Measurements from ENCODE around the gene ZNF574.

Gene ZNF574

DNA sequence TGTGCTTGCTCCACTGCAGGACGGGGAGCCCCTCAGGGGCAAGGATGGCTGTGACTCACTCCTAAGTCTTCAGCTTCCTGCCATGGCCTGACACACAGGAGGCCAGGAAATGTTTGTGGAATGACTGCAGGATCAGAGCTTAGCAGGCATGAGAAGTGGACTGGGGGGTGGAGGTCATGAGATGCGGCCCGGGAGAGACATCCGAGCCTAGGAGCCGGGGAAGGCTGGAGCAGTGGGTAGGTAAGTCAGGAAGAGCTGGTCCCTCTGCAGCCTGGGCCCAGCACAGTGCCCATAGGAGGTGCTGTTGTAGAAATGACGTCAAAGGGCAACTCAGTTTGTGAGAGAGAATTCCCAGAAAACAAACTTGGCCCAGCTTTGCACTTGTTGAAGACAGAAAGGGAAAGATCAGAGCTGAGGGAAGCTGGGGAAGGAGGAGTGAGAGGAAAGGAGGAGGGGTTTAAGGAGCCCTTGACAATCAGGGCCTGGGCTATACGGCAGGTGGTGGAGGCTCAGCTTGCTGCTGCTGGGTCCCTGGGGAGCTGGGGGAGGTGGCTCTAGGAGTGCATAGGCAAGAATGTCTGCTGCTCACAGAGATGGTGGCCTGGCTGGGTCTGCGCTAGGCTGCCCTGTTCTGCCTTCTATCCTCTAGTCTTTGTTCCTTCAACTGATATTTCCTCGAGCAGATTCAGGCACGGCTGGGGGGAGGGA, 37.8 kb downstream of the ZNF574 start:
- ATAC-seq: peak; percentile 90
- no peak for TF ChIP-seq ZFP30 (CRISPR knock-in tag; IDR thresholded peaks at IDR 0.05)
- no peak for TF ChIP-seq CSDC2 (CRISPR knock-in tag; IDR thresholded peaks at IDR 0.05)
- TF ChIP-seq ZNF8 (CRISPR knock-in tag; IDR thresholded peaks at IDR 0.05): no peak
- no peak for TF ChIP-seq OSR1 (CRISPR knock-in tag; IDR thresholded peaks at IDR 0.05)
- TF ChIP-seq ZNF70 (CRISPR knock-in tag; IDR thresholded peaks at IDR 0.05): no peak
- TF ChIP-seq, protein P1, sequence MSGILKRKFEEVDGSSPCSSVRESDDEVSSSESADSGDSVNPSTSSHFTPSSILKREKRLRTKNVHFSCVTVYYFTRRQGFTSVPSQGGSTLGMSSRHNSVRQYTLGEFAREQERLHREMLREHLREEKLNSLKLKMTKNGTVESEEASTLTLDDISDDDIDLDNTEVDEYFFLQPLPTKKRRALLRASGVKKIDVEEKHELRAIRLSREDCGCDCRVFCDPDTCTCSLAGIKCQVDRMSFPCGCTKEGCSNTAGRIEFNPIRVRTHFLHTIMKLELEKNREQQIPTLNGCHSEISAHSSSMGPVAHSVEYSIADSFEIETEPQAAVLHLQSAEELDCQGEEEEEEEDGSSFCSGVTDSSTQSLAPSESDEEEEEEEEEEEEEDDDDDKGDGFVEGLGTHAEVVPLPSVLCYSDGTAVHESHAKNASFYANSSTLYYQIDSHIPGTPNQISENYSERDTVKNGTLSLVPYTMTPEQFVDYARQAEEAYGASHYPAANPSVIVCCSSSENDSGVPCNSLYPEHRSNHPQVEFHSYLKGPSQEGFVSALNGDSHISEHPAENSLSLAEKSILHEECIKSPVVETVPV (CRISPR knock-in tag; IDR thresholded peaks at IDR 0.05): no peak
- no peak for TF ChIP-seq TOX (CRISPR knock-in tag; IDR thresholded peaks at IDR 0.05; ENCODE audit: borderline replicate concordance)
- no peak for TF ChIP-seq GLIS3 (CRISPR knock-in tag; IDR thresholded peaks at IDR 0.05)
- no peak for TF ChIP-seq TCF4 (CRISPR knock-in tag; IDR thresholded peaks at IDR 0.05; ENCODE audit: borderline replicate concordance)
- TF ChIP-seq ARNTL (CRISPR knock-in tag; IDR thresholded peaks at IDR 0.05; ENCODE audit: borderline replicate concordance, low read depth): no peak
- TF ChIP-seq, protein P2, sequence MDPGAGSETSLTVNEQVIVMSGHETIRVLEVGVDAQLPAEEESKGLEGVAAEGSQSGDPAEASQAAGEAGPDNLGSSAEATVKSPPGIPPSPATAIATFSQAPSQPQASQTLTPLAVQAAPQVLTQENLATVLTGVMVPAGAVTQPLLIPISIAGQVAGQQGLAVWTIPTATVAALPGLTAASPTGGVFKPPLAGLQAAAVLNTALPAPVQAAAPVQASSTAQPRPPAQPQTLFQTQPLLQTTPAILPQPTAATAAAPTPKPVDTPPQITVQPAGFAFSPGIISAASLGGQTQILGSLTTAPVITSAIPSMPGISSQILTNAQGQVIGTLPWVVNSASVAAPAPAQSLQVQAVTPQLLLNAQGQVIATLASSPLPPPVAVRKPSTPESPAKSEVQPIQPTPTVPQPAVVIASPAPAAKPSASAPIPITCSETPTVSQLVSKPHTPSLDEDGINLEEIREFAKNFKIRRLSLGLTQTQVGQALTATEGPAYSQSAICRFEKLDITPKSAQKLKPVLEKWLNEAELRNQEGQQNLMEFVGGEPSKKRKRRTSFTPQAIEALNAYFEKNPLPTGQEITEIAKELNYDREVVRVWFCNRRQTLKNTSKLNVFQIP (CRISPR knock-in tag; IDR thresholded peaks at IDR 0.05; ENCODE audit: borderline replicate concordance, low read depth): no peak
- TF ChIP-seq ISL1 (CRISPR knock-in tag; IDR thresholded peaks at IDR 0.05): no peak

DNA sequence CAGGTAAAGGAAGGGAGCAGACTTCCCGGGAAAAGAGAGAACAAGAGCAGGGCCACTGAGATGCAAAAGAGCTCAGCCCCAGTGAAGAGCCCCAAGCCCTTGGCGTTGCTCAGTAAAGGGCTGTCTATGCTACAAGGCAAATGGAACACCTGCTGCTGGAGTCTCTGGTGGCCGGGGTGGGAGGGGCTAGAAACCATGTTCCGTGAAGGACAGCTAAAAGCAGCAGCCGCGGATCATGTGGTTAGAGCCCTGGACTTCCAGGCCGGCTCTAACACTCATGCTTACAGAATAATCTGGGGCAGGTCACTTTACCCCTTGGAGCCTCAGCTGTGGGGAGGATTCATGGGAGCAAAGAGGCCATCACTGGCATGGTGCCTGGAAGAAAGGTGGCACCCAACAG, 38.4 kb downstream of the ZNF574 start:
- TF ChIP-seq TOX (CRISPR knock-in tag; IDR thresholded peaks at IDR 0.05; ENCODE audit: borderline replicate concordance) (no peak), OSR1 (CRISPR knock-in tag; IDR thresholded peaks at IDR 0.05) (no peak), ISL1 (CRISPR knock-in tag; IDR thresholded peaks at IDR 0.05) (no peak), GLIS3 (CRISPR knock-in tag; IDR thresholded peaks at IDR 0.05) (no peak)
- TF ChIP-seq, protein P1 (CRISPR knock-in tag; IDR thresholded peaks at IDR 0.05): no peak
- TF ChIP-seq, protein P3, sequence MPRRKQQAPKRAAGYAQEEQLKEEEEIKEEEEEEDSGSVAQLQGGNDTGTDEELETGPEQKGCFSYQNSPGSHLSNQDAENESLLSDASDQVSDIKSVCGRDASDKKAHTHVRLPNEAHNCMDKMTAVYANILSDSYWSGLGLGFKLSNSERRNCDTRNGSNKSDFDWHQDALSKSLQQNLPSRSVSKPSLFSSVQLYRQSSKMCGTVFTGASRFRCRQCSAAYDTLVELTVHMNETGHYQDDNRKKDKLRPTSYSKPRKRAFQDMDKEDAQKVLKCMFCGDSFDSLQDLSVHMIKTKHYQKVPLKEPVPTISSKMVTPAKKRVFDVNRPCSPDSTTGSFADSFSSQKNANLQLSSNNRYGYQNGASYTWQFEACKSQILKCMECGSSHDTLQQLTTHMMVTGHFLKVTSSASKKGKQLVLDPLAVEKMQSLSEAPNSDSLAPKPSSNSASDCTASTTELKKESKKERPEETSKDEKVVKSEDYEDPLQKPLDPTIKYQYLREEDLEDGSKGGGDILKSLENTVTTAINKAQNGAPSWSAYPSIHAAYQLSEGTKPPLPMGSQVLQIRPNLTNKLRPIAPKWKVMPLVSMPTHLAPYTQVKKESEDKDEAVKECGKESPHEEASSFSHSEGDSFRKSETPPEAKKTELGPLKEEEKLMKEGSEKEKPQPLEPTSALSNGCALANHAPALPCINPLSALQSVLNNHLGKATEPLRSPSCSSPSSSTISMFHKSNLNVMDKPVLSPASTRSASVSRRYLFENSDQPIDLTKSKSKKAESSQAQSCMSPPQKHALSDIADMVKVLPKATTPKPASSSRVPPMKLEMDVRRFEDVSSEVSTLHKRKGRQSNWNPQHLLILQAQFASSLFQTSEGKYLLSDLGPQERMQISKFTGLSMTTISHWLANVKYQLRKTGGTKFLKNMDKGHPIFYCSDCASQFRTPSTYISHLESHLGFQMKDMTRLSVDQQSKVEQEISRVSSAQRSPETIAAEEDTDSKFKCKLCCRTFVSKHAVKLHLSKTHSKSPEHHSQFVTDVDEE (CRISPR knock-in tag; IDR thresholded peaks at IDR 0.05): no peak

DNA sequence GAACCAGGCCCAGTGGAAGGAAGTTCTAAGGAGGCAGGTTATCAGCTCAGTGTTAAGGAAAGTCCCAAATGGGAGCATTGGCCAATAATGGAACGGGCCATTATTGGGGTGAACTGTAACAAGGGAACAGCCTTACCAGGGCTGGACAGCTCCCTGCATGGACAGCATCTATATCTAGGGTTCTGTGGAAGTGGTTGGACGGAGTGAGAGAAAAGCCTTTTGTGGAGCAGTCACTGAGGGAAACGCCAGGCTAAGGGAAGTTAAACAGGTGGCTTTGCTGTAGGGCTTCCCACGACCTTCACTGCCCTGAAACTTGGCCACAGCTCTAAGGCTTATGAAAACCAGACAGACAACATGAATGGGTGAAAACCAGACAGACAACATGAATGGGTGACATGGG, 39.3 kb downstream of the ZNF574 start:
- TF ChIP-seq PPARA (CRISPR knock-in tag; IDR thresholded peaks at IDR 0.05; ENCODE audit: borderline replicate concordance) (no peak), OSR1 (CRISPR knock-in tag; IDR thresholded peaks at IDR 0.05) (no peak), TOX (CRISPR knock-in tag; IDR thresholded peaks at IDR 0.05; ENCODE audit: borderline replicate concordance) (no peak)
- ATAC-seq: 0 out of 3 replicates have a peak, but pooled peaks have one; percentile 10

More for the DNA sequence above, 38.4 kb downstream of the ZNF574 start:
- no peak for ATAC-seq

DNA sequence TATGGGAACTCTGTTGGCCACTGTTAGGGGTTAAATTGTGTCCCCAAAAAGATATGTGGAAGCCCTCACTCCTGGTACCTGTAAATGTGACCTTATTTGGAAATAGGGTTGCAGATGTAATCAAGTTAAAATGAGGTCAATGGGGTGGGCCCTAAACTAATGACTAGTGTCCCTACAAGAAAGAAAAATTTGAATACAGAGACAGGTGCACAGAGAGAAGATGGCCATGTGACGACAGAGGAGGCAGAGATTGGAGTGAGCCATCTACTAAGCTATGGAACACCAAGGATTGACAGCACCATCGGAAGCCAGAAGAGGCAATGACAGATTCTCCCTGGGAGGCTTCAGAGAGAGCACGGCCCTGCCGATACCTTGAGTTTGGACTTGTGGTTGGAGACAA, 39.7 kb downstream of the ZNF574 start:
- TF ChIP-seq TOX (CRISPR knock-in tag; IDR thresholded peaks at IDR 0.05; ENCODE audit: borderline replicate concordance): no peak
- no peak for ATAC-seq

DNA sequence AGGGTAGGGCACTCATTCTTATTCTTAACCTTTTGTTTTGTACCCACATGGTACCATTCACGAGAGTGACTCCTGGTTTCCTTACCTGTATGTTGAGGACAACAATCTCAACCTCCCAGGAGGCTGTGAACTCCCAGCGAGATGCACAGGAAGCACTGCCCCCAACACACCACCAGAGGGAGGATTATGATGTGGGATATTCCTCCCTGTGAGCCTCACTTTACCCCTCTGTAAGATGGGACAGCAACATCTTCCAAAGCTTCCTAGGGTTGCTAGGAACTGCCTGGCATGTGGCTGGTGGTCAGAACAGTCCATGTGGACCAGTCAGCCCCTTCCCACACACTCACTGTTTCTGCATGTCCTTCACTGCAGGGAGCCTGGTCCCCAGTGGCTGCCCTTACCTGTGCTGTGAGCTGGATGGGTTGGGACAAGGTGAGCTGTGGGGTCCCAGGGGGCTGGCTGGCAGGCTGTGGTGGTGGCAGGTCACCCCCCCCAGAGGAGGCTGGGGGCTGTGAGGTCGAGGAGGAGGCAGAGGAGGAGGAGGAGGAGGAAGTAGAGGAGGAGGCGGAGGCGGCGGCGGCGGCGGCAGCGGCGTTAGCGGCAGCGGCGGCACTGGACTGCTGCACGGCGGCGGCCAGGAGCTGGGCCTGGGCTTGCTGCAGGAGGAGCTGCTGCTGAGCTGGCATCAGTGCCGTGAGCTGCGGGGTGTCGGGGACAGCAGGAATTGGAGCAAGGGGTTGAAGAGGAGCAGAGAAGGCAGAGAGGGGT, 40.5 kb downstream of the ZNF574 start:
- ATAC-seq: no peak
- TF ChIP-seq CSDC2 (CRISPR knock-in tag; IDR thresholded peaks at IDR 0.05) (no peak), ZFP30 (CRISPR knock-in tag; IDR thresholded peaks at IDR 0.05) (no peak), TCF4 (CRISPR knock-in tag; IDR thresholded peaks at IDR 0.05; ENCODE audit: borderline replicate concordance) (no peak), ARNTL (CRISPR knock-in tag; IDR thresholded peaks at IDR 0.05; ENCODE audit: borderline replicate concordance, low read depth) (no peak), ZNF565 (CRISPR knock-in tag; conservative IDR thresholded peaks at IDR 0.05; ENCODE audit: low read depth) (no peak), RARB (CRISPR knock-in tag; IDR thresholded peaks at IDR 0.05) (no peak), ZNF70 (CRISPR knock-in tag; IDR thresholded peaks at IDR 0.05) (no peak), ZFP3 (CRISPR knock-in tag; IDR thresholded peaks at IDR 0.05) (no peak), ISL1 (CRISPR knock-in tag; IDR thresholded peaks at IDR 0.05) (no peak), PPARA (CRISPR knock-in tag; IDR thresholded peaks at IDR 0.05; ENCODE audit: borderline replicate concordance) (no peak), GLIS3 (CRISPR knock-in tag; IDR thresholded peaks at IDR 0.05) (no peak)
- TF ChIP-seq, protein P4, sequence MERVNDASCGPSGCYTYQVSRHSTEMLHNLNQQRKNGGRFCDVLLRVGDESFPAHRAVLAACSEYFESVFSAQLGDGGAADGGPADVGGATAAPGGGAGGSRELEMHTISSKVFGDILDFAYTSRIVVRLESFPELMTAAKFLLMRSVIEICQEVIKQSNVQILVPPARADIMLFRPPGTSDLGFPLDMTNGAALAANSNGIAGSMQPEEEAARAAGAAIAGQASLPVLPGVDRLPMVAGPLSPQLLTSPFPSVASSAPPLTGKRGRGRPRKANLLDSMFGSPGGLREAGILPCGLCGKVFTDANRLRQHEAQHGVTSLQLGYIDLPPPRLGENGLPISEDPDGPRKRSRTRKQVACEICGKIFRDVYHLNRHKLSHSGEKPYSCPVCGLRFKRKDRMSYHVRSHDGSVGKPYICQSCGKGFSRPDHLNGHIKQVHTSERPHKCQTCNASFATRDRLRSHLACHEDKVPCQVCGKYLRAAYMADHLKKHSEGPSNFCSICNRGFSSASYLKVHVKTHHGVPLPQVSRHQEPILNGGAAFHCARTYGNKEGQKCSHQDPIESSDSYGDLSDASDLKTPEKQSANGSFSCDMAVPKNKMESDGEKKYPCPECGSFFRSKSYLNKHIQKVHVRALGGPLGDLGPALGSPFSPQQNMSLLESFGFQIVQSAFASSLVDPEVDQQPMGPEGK (CRISPR knock-in tag; IDR thresholded peaks at IDR 0.05; ENCODE audit: borderline replicate concordance): no peak
- TF ChIP-seq, protein P3 (CRISPR knock-in tag; IDR thresholded peaks at IDR 0.05): no peak

Data from SK-N-SH treated with all-trans-retinoic acid at 6 μM for 48 hours (cell line).